ENCODE results near the gene BIN1. TPM values are rescaled to one million over a fixed set of nuclear protein-coding genes. Genes with fewer than 3 reads are reported as not detected.

Gene BIN1
- polyA plus RNA-seq, 1 donor from 2014 or later: 175 TPM

DNA sequence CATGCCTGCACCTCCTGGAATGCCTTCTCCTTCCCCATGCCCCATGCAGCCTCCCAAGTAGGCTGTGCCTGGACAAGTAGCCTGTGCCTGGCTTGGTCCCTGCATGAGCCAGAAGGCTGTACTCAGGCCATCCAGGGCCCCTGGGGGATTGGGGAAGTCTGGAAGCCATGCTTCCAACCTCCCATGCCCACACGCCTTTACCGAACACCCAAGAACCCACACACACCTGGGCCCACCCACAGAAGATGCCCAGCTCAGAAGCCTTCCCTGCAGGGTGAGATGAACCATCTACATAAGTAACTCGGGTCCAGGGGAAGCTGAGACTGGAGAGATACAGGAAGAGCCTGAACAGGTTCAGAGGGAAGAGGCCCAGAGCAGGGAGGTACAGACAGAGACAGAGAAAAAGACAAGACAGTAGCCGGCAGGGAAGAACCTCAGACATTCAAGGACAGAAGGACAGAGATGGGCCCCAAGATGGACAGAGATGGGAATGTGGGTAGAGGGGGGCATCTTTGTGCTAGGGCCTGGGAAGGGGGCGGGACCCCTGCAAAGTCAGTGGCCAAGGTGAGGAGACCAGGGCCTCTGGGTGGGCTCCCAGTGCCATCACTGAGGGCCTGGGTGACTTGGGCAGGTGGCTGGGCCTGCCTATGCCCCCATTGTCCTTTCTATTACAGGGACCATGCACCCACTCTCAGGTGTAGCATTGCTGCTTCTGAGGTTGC lies 4.3 kb downstream of the BIN1 start:
- Mint-ChIP-seq H3K4me3 (peak overlapping the region in 2 of 4 donors; percentile 2 to 48), H3K4me1 (peaks cover 0 to 2% (median under 1%) of the 10 kb centered on the region in 3 donors), H3K27ac (no peak overlapping the region), H3K27me3 (peaks cover 2% of the 10 kb centered on the region), H3K9me3 (no peaks in the 10 kb centered on the region), H3K36me3 (no peaks in the 10 kb centered on the region)

DNA sequence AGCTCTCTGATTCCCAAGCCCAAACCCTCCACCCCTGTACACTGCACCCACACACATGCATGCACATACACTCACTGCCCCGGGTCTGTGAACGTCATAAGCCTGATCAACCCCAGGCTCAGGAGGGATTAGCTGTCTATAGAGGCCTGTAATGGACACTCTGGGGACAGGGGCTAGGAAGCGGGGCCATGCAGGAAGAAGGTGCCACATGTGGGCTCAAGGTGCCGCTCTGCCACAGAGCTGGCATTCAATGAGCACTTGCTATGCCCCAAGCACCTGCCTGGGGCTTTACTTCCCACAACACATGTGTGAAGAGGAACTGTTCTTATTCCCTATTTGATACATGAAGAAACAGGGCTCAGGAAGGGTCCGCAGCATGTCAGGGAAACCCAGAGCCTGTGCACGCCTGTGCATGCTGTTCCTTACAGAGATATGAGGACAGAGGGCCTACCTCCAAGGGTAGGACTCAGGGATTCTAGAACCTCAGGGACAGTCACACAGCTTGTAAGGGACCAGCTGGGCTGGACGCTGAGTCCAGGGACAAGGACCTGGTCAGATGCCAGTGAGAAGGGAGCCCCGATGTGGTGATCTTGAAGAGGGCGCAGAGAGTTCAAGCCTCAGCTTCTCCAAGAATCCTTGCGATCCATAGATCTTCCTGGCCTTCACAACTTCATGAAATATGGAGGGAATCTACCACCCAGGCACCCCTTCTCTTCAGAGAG lies 5.0 kb downstream of the BIN1 start:
- Mint-ChIP-seq H3K36me3 (no peaks in the 10 kb centered on the region), H3K4me1 (no peaks in the 10 kb centered on the region), H3K9me3 (no peaks in the 10 kb centered on the region), H3K27ac (no peak overlapping the region), H3K27me3 (peaks cover 2% of the 10 kb centered on the region), H3K4me3 (peak overlapping the region in 1 of 4 donors; percentile 48)

GRCh38 chr2:127101048-127101611 lies 5.8 kb downstream of the BIN1 start:
- H3K36me3 Mint-ChIP-seq: no peaks in the 10 kb centered on the region
- peaks cover 2% of the 10 kb centered on the region for H3K27me3 Mint-ChIP-seq
- no peak overlapping the region for H3K4me3 Mint-ChIP-seq
- H3K4me1 Mint-ChIP-seq: no peaks in the 10 kb centered on the region
- no peaks in the 10 kb centered on the region for H3K9me3 Mint-ChIP-seq
- no peak overlapping the region for H3K27ac Mint-ChIP-seq

DNA sequence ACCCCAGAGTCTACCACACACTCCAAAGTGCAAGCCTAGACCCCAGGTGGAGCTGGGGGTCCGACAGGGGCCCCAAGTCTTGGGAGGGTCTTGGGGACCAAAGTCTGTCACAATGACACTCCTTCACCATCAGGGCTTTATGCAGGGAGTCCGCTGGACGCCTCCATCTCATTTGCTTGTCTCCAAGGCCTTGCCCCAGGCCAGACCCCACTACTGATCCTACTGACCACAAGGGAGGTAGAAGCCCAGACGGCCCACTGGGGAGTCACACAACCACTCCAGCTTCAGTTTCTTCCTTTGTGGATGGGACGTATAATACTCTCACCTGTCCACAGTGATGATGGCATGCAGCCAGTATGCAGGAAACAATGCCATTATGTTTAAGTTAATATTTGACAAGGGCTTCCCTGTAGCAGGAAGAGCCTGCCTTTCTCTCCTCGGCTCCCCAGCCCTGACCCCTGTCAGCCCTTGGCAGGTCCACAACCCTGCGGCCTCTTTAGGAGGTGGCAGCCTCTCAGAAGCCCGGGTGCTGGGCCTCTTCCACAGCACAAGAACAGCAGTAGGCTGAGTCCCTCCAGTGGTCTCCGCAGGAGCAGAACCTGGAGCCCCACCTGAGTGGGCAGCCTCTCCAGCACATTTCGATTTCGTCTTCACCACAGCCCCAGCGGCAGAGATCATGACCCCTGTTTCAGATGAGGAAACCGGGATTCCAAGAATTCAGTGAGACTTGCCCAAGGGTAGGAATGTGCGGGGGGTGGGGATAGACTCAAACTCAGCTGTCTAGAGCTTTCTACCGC lies 6.5 kb downstream of the BIN1 start:
- H3K36me3 Mint-ChIP-seq: no peaks in the 10 kb centered on the region
- no peak overlapping the region for H3K27ac Mint-ChIP-seq
- no peaks in the 10 kb centered on the region for H3K9me3 Mint-ChIP-seq
- peaks cover 2% of the 10 kb centered on the region for H3K27me3 Mint-ChIP-seq
- H3K4me3 Mint-ChIP-seq: no peak overlapping the region
- H3K4me1 Mint-ChIP-seq: no peaks in the 10 kb centered on the region

DNA sequence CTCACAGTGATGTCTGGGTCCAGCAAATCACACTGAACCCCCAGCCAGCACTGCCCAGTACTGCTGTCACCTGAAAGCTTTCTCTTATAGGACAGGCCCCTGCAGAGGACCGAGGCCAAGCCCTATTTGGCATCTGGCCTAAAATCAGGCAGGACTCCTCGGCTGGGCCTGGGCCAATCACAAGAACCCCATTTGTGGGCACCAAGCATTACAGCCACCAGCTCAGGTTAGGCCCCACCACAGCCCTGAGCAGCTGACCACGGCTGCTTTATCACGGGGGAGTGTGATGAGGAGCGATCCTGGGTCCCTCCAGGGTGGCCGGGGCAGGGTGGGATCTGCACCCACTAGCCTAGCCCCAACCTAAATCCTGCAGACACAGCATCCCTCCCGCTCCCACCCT lies 8.2 kb downstream of the BIN1 start:
- H3K4me1 Mint-ChIP-seq: peaks cover 0 to 2% (median 0%) of the 10 kb centered on the region in 3 donors
- no peaks in the 10 kb centered on the region for H3K36me3 Mint-ChIP-seq
- no peak overlapping the region for H3K4me3 Mint-ChIP-seq
- no peak overlapping the region for H3K27ac Mint-ChIP-seq
- no peaks in the 10 kb centered on the region for H3K9me3 Mint-ChIP-seq
- H3K27me3 Mint-ChIP-seq: no peaks in the 10 kb centered on the region

DNA sequence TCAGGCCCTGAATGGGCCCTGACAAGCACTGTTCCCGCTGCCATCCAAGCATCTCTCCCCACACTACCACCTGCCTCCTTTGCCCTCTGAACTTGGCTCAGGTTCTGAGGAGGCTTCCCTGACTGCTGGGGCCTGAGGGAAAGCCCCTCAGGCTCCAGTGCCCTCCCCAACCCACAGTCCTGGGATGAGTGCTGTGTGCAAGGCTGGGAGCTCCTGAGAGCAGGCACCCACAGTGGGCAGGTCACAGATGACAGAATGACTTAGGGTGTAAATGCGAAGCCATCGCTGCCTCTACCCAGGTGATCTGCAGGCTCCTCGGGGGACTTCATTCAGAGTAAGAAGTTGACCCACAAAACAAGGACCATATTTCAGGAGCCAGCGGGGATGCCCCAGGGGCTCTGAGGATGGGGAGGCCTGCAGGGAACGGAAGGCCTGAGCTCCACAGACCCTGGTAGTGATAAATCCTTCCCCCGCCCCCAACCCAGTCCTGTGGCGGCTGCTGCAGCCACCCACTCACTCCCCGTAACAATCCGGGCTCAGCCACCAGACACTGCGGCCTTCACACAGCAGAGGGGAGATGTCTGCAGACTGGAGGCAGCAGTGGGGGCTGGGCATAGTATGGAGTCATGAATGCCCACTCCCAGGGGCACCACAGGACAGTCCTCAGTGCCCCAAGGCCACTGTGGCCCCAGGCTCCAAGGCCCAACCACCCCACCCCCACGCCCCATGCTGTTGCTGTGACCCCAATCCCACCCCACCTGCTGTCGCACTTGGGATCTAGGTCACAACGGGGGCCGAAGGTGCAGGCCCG lies 8.9 kb downstream of the BIN1 start:
- no peak overlapping the region for H3K4me3 Mint-ChIP-seq
- H3K4me1 Mint-ChIP-seq: peaks cover 0 to 5% (median 0%) of the 10 kb centered on the region in 3 donors
- no peaks in the 10 kb centered on the region for H3K9me3 Mint-ChIP-seq
- no peaks in the 10 kb centered on the region for H3K27me3 Mint-ChIP-seq
- peak overlapping the region in 1 of 3 donors; percentile 72 for H3K27ac Mint-ChIP-seq
- no peaks in the 10 kb centered on the region for H3K36me3 Mint-ChIP-seq

GRCh38 chr2:127097471-127097765 lies 9.5 kb downstream of the BIN1 start:
- no peak overlapping the region for H3K27ac Mint-ChIP-seq
- no peaks in the 10 kb centered on the region for H3K9me3 Mint-ChIP-seq
- no peak overlapping the region for H3K4me3 Mint-ChIP-seq
- H3K27me3 Mint-ChIP-seq: no peaks in the 10 kb centered on the region
- peaks cover 0 to 5% (median 0%) of the 10 kb centered on the region in 3 donors for H3K4me1 Mint-ChIP-seq
- no peaks in the 10 kb centered on the region for H3K36me3 Mint-ChIP-seq

- H3K27me3 Mint-ChIP-seq: no peaks in the 10 kb centered on the region
- H3K4me3 Mint-ChIP-seq: no peak overlapping the region
- H3K9me3 Mint-ChIP-seq: no peaks in the 10 kb centered on the region
- no peak overlapping the region for H3K27ac Mint-ChIP-seq
- H3K36me3 Mint-ChIP-seq: no peaks in the 10 kb centered on the region
- peaks cover 0 to 5% (median 0%) of the 10 kb centered on the region in 3 donors for H3K4me1 Mint-ChIP-seq
These were observed 10.1 kb downstream of the BIN1 start for GRCh38 chr2:127096718-127097470.

GRCh38 chr2:127096280-127096679 lies 10.7 kb downstream of the BIN1 start:
- Mint-ChIP-seq H3K36me3 (no peaks in the 10 kb centered on the region), H3K4me1 (peaks cover 0 to 5% (median 0%) of the 10 kb centered on the region in 3 donors), H3K4me3 (peak overlapping the region in 1 of 4 donors; percentile 27), H3K27me3 (no peaks in the 10 kb centered on the region), H3K27ac (no peak overlapping the region), H3K9me3 (no peaks in the 10 kb centered on the region)

GRCh38 chr2:127095784-127096183 lies 11.2 kb downstream of the BIN1 start:
- Mint-ChIP-seq H3K4me3 (peak overlapping the region in 1 of 4 donors; percentile 27), H3K36me3 (no peaks in the 10 kb centered on the region), H3K4me1 (peaks cover 0 to 5% (median 0%) of the 10 kb centered on the region in 3 donors), H3K9me3 (no peaks in the 10 kb centered on the region), H3K27me3 (no peaks in the 10 kb centered on the region), H3K27ac (no peak overlapping the region)

GRCh38 chr2:127095367-127095641 lies 11.7 kb downstream of the BIN1 start:
- H3K4me1 Mint-ChIP-seq: peaks cover 0 to 5% (median 0%) of the 10 kb centered on the region in 3 donors
- H3K27ac Mint-ChIP-seq: no peak overlapping the region
- no peaks in the 10 kb centered on the region for H3K9me3 Mint-ChIP-seq
- no peaks in the 10 kb centered on the region for H3K27me3 Mint-ChIP-seq
- no peak overlapping the region for H3K4me3 Mint-ChIP-seq
- no peaks in the 10 kb centered on the region for H3K36me3 Mint-ChIP-seq

DNA sequence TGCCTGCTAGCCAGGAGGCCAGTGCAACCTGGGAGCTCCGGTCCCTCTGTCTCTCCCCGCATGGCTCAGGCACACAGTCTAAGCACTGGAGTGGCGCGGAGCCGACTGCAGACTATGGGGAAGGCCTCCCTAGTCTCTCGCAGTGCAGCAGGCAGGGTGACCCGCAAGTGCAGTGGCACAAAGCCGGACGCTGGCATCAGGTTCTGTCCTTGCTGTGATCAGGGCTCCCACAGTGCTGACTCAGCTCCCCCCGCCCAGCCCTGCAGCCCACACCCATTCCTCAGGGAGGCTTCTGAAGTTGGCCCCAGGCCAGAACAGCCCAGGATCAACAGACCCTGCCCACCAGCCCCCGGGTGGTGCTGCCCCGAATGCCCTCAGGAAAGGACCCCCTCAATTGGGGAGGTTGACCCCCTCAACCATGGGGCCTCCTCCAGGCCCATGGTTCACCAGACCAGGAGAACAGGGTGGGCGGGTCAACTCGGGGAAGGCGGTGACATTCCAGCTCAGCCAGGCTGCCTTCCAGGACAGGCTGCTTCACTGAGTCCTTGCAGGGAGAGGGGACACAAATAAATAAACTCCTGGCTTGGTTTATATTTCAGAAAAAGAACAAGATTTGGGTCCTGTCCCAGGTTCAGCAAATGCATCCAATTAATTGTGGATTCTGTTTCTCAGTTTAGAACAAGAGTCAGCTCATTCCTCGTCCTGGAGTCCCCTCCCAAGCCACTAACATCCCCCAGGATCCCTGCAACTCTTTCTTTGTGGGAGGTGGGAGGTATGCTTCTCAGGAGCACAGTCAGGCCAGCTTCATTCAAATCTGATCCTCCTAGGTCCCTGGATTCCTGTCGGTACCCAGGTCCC lies 12.2 kb downstream of the BIN1 start:
- no peak overlapping the region for H3K4me3 Mint-ChIP-seq
- peaks cover 0 to 5% (median 0%) of the 10 kb centered on the region in 3 donors for H3K4me1 Mint-ChIP-seq
- H3K36me3 Mint-ChIP-seq: no peaks in the 10 kb centered on the region
- no peak overlapping the region for H3K27ac Mint-ChIP-seq
- no peaks in the 10 kb centered on the region for H3K27me3 Mint-ChIP-seq
- no peaks in the 10 kb centered on the region for H3K9me3 Mint-ChIP-seq

DNA sequence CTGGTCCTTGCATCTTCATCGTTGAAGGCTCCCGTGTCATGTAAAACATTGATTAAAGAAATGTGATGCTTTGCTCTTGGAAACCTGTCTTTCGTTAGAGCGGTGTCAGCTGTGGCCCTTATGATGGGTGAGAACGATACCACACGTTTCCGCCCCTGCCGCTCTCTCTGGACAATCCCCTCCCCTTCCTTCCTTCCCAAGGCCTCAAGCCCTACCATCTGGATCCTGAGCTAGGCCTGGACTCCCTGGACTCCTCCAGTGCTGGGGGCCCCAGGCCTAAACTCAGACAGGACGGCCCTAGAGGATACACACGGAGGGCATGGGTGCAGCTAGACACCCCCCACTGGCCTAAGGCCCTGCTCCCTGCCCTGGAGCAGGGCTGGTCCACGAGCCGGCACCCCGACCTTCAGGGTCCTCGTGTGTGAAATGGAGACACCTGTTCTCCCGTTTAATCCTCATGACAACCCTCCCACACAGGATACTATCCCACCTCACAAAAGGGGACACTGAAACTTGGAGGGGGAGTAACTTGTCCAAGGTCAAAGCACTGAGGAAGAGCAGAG lies 13.2 kb downstream of the BIN1 start:
- no peak overlapping the region for H3K4me3 Mint-ChIP-seq
- no peaks in the 10 kb centered on the region for H3K27me3 Mint-ChIP-seq
- peaks cover 0 to 5% (median 0%) of the 10 kb centered on the region in 3 donors for H3K4me1 Mint-ChIP-seq
- no peaks in the 10 kb centered on the region for H3K36me3 Mint-ChIP-seq
- H3K27ac Mint-ChIP-seq: peak overlapping the region in 1 of 3 donors; percentile 29
- no peaks in the 10 kb centered on the region for H3K9me3 Mint-ChIP-seq
